DMS153 treated with DMSO at 0.1 percent for 48 hours (cell line): ENCODE data around the gene GUCA1A.
"Not testable (repeated sequence)": the region's sequence is repeated elsewhere in the genome, so short reads cannot be mapped to it uniquely, and the experiment has no call there.

Source experiments
- DNase-seq: peaks from one replicate; lab custom pipeline; 2025; ENCODE audit not compliant: unreplicated experiment; lab: John Stamatoyannopoulos, UW

GUCA1A gene

GRCh38 chr6:42202131-42202915 is 29.2 kb downstream of the GUCA1A start:
- DNase-seq, result not testable (repeated sequence)

DNA sequence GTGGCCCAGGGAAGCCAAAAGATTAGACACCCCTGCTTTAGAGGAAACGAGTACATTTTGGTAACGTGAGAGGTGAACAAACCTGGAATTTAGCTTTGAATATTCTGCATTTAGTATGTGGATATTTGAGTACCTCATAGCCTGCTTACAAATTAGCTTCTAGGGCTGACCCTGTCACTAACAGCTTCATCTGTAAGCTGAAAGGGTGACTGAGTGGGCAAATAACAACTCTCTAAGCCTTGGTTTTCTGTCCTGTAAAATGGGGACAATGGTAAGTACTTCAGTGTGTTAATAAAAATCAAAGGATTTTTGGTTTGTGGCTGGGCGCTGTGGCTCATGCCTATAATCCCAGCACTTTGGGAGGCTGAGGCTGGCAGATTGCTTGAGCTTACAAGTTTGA is 30.0 kb downstream of the GUCA1A start:
- no peak for DNase-seq

GRCh38 chr6:42204768-42205282 is 31.7 kb downstream of the GUCA1A start:
- no peak for DNase-seq

DNA sequence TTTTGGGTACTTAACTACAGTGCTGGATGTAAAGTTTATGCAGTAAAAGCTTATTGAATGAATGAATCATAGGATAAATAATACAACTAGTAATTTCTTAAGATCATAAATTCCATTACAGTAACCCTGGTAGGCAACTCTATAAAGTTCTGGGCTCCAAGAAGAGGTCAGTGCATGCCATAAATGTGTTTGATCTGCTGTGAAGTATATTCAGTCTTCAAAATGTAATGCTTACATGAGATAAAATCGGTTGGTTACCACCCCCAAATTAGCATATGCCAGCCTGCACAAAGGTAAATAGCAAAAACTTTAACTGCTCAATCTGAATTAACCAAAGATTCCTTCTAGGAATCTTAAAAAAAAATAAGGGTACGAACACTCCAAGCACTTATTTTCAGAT is 34.4 kb downstream of the GUCA1A start:
- DNase-seq, result not testable (repeated sequence)

DNA sequence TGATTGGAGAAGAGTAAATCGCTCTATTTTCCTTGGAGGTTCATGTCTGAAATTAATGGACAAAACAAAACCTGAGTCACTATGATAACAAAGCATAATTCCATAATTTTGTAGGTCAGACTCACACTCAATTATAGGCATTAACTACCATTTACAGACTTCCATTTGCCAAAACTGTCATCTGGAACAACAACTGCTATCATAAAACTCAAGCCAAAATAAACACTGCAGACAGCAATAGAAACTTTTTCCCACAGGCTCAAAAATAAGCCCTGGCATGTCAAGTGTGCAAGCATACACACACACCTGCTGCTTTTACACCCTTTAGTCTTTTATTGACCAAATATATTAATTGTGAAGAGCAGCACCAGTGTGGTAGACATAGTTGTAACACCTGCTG is 37.4 kb downstream of the GUCA1A start:
- peak; percentile 75 for DNase-seq

DNA sequence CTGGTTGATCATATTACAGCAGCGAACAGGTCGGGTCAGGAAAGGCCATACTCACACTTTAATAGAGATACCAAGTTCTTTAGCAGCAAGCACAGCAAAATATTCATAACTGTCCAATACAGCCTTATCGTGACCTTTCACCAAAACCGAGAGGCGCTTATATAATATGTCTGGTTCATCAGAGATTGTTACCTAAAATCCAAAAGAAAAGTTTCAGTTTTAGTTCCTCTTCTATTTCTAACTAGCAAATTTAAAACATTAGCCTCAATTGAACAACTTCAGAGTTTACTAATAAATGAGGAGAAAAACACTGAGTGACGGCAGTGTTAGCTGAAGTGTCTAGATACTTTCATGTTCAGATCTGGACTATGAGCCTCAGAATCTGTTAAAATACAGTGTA is 38.6 kb downstream of the GUCA1A start:
- DNase-seq, result no peak

DNA sequence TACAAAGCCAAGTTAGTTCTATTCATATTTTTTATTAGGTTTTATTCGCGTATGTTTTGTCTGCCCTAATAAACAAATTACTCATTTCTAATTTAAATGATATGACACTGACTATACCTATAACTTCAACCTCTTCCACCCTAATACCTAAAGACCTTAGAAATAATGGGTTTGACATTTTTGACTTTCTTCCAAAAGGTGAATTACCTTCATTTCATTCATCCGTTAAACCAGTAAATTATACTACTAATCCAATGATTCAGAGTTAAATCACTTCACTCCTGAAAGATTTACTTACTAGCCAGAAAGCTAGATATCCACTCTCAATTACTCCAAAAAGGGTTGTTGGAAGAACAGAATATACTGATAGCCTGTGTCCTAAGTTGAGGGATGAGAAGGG is 39.3 kb downstream of the GUCA1A start:
- DNase-seq, result no peak

DNA sequence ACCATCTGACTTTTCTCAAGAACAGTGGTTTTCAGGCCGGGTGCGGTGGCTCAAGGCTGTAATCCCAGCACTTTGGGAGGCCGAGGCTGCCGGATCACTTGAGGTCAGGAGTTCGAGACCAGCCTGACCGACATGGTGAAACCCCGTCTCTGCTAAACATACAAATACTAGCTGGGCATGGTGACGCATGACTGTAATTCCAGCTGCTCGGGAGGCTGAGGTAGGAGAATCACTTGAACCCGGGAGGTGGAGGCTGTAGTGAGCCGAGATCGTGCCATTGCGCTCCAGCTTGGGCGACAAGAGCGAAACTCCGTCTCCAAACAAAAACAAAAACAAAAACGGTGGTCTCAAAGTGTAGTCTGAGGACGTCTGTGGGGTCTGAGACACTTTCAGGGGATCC is 43.3 kb downstream of the GUCA1A start:
- not testable (repeated sequence) for DNase-seq

DNA sequence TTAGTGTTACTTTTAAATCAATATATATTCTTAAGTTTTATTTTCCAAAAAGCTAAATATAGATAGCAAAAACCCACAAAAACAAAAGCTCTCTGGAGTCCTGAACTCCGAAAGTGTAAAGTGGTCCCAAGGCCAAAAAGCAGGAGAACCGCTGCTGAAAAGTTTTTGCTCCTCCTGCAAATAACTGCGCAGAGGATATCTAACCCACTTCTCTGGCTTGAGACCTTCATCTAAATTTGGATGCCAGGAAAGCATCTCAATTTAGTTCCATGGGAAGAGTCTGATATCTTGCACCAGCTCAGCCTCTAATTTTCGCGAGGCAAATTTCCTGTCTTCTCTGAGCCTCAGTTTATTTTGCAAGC is 44.0 kb downstream of the GUCA1A start:
- no peak for DNase-seq

GRCh38 chr6:42217519-42218367 is 44.6 kb downstream of the GUCA1A start, which contains the start of gene MRPS10:
MRPS10 (minus strand) TSS chr6:42217861; CDS start chr6:42217849, 12 bp downstream.
- DNase-seq, result peak; percentile 95

- DNase-seq, result no peak
Measured at GRCh38 chr6:42220807-42221206, 47.6 kb downstream of the GUCA1A start.

DNA sequence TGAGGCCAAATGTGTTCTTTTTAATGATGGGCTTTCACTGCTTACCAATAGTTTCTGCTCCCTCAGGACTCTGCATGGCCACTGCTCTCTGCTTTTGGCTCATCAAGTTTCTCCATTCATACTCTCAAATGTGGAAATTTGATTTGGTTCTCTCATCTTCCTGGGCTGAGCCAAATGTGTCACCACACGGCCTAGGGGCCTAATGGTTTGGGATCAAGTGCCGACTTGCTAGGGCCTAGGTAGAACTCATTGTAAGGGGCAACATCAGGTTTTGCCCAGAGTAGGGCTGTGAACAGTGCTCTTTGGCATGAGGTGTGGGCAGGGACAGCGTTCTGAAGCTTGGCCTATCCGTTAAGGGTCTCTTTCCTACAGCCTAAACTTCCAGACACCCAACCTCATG is 48.4 kb downstream of the GUCA1A start:
- no peak for DNase-seq

DNA sequence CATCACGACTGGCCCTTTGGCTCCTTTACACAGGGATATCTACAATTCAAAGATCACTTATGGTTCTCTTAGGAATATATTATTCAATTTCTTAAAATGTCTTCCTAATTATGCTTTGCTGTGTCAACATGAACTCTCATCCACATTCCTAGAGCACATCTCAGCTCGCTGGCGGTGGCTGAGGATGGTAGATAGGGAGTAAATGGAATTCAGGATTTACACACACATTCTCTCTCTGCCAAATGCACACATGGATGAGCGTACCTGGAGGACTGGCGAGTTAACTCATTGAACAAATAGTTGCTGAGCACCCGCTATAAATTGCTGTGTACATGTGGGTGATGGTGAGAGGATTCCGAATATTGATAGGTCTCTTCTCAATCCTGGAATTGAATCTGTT is 49.3 kb downstream of the GUCA1A start:
- DNase-seq, result no peak

DNA sequence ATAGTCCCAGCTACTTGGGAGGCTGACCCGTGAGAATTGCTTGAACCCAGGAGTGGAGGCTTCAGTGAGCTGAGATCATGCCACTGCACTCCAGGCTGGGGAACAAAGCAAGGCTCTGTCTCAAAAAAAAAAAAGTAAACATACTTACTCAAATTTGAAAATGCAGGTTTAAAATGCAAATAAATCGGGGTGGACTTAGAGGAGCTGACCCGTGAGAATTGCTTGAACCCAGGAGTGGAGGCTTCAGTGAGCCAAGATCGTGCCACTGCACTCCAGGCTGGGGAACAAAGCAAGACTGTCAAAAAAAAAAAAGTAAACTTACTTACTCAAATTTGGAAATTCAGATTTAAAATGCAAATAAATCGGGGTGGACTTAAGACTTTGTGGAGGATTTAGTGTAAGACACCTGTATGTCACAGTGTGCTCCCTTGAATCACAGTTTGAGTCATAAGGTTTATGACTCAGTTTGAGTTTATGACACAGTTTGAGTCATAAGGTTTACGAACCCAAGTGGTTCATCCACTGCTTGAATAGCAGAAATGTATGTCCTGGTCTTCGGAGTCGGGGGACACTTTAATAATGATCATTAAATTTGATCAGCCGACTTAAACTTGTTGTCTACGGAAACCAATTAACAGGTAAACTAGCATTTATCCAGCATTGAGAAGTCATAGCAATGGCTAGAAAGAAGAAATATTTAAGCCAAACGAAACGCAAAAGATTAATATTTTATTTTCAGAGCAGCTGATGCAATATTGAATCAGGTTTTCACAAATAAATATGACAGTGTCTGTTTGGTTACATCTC is 51.3 kb downstream of the GUCA1A start:
- no peak for DNase-seq

GRCh38 chr6:42225029-42225339 is 51.8 kb downstream of the GUCA1A start:
- no peak for DNase-seq

DNA sequence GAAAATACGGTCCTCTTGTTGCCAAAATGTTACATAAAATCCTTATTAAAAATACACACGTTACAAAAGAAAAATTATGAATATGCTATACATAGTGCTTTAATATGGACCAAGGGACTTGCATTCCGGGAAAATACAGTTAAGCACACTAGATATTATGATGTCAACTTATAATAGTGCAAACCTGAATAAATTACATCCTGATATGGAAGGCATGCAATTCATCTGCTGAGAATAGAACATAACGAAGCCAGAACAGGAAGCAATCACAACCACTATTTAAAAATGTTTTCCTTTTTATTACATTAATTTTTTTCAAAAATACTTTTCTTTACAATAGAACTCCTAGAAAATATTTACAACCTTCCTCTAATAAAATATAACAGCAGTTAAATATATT is 52.3 kb downstream of the GUCA1A start:
- DNase-seq, result no peak

DNA sequence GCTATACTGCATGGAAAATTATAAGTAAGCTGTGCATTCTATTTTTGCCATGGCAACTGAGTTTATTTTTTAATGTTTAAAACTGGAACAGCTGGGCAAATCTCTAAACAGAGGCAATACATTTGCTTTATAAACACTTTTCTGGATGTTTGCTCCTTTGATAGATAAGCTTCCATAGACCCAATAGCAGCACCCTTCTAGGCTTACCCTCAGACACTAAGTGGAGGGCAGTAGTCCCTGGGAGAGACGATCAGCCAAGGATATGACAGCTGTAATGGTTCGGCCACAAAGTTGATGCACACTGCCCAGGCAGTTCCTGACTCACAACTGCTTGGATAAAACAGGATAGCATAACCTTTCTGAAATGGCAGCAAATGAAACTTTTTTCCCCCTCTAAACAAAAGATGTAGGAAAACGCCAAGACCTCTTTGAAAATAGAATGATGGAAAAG is 53.0 kb downstream of the GUCA1A start:
- no peak for DNase-seq

GRCh38 chr6:42226645-42227143 is 53.5 kb downstream of the GUCA1A start:
- no peak for DNase-seq

DNA sequence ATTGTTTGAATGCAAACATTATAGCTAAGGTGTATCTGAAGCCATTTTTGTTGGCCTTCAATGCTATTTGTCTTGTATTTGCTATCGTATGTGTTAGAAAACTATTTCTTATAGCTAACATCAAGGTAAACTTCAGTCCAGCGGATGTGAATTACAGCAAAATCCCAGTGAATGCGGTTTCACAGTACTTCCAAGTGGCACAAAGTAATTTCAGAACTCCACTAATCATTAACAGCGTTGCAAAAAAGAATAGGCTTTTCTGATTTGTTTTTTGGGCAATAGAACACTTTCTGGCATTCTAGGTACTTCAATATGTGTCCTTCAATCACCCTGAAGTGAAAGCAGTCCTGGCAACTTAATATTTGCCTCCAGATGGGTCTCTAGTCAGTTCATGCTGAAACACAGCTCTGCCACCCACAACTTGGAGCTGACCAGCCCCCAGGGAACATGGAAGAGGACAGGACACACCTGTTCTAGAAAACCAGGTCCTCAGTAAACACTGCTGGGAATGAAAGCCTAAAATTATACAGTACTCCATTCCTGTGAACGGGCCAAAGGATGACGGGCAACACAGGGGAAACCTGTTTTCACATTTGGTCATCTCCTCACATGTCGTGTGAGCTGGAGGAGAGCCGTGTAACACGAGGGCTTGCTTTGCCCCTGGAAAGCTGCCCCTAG is 54.1 kb downstream of the GUCA1A start:
- no peak for DNase-seq

GRCh38 chr6:42228305-42228704 is 55.1 kb downstream of the GUCA1A start:
- no peak for DNase-seq
